Neural progenitor cell (in vitro differentiated cells): ENCODE results near the gene KLRD1.

Experiments used
- EZH2phosphoT487 ChIP-seq: fragments of 200-600 bp; sonication (generic); IDR thresholded peaks from 2 replicates; pipeline ENCODE4 v1.6.1; 2017; ENCODE audit warnings: antibody characterized with exemption
- TF ChIP-seq, protein P1 (sequence below): fragments of 200-600 bp; sonication (generic); IDR thresholded peaks from 2 replicates; pipeline ENCODE4 v1.5.1; 2017; ENCODE audit warnings: antibody characterized with exemption, mild to moderate bottlenecking

DNA sequence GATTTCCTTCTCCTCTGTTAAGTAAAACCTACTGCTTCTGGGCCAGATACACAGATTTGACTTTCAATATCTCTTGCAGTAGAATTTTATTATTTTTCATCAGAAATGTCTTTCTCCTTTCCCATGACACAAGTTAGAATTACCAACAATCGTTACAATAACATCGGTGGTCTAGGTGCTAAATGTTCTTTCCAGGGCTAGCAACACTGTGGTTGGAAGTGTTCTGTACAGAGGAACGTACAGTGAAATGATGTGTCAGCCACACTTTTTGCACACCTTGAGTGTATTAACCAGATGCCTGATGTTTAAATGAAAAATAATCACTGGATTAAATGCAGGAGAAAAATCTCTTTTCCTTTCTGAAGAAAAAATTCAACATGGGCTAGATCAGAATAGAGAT, 27.7 kb upstream of the KLRD1 start:
- TF ChIP-seq EZH2phosphoT487, result no peak
- TF ChIP-seq, protein P1, sequence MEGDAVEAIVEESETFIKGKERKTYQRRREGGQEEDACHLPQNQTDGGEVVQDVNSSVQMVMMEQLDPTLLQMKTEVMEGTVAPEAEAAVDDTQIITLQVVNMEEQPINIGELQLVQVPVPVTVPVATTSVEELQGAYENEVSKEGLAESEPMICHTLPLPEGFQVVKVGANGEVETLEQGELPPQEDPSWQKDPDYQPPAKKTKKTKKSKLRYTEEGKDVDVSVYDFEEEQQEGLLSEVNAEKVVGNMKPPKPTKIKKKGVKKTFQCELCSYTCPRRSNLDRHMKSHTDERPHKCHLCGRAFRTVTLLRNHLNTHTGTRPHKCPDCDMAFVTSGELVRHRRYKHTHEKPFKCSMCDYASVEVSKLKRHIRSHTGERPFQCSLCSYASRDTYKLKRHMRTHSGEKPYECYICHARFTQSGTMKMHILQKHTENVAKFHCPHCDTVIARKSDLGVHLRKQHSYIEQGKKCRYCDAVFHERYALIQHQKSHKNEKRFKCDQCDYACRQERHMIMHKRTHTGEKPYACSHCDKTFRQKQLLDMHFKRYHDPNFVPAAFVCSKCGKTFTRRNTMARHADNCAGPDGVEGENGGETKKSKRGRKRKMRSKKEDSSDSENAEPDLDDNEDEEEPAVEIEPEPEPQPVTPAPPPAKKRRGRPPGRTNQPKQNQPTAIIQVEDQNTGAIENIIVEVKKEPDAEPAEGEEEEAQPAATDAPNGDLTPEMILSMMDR, result no peak
